Endodermal cell (in vitro differentiated cells): ENCODE results near the gene ESR2. TPM values are rescaled to one million over a fixed set of nuclear protein-coding genes. Genes with fewer than 3 reads are reported as not detected.
A peak's percentile ranks its signal among the peaks of the same experiment; 100 is the strongest.

Experiments
- DNase-seq: peaks from one replicate; pipeline ENCODE4 v3.0.0-alpha.2; 2017
- H3K27ac ChIP-seq: 2 replicates; pipeline ENCODE4 v1.5.1; 2013; ENCODE audit warnings: mild to moderate bottlenecking, low read depth, low read length, moderate library complexity
- H3K27me3 ChIP-seq: 2 replicates; pipeline ENCODE4 v1.6.1; 2013; ENCODE audit warnings: mild to moderate bottlenecking, low read length, moderate library complexity; ENCODE audit not compliant: insufficient read depth, control insufficient read depth, poor library complexity, severe bottlenecking
- H3K36me3 ChIP-seq: 2 replicates; pipeline ENCODE4 v1.7.0; 2013; ENCODE audit warnings: mild to moderate bottlenecking, low read length, moderate library complexity; ENCODE audit not compliant: control insufficient read depth, insufficient read depth
- H3K4me1 ChIP-seq: one replicate; pipeline ENCODE4 v1.7.0; 2013; ENCODE audit warnings: low read length; ENCODE audit not compliant: control insufficient read depth, insufficient read depth
- H3K4me3 ChIP-seq: 2 replicates; pipeline ENCODE4 v1.5.1; 2013; ENCODE audit warnings: mild to moderate bottlenecking, low read length, moderate library complexity
- H3K9ac ChIP-seq: 2 replicates; pipeline ENCODE4 v1.6.1; 2013; ENCODE audit warnings: mild to moderate bottlenecking, low read length, moderate library complexity; ENCODE audit not compliant: poor library complexity, severe bottlenecking; ENCODE audit errors: extremely low read depth
- H3K9me3 ChIP-seq: 2 replicates; pipeline ENCODE4 v1.6.1; 2013; ENCODE audit warnings: mild to moderate bottlenecking, low read length, moderate library complexity; ENCODE audit not compliant: control insufficient read depth
- H3K27ac Mint-ChIP-seq: 2 replicates; pipeline ENCODE4 v1.8.0; 2020; ENCODE audit warnings: mixed read lengths
- H3K27me3 Mint-ChIP-seq: 2 replicates; pipeline ENCODE4 v1.8.0; 2021; ENCODE audit warnings: mild to moderate bottlenecking, mixed read lengths; ENCODE audit not compliant: insufficient read depth
- H3K36me3 Mint-ChIP-seq: 2 replicates; pipeline ENCODE4 v1.8.0; 2020; ENCODE audit warnings: low read depth, mixed read lengths
- H3K4me1 Mint-ChIP-seq: 2 replicates; pipeline ENCODE4 v1.8.0; 2020; ENCODE audit warnings: mixed read lengths
- H3K4me3 Mint-ChIP-seq: 2 replicates; pipeline ENCODE4 v1.8.0; 2020; ENCODE audit warnings: mild to moderate bottlenecking, moderate library complexity, mixed read lengths
- H3K9me3 Mint-ChIP-seq: 2 replicates; pipeline ENCODE4 v1.8.0; 2020; ENCODE audit warnings: mild to moderate bottlenecking, mixed read lengths
- WGBS, 2 experiments: methylation state at CpG; one replicate each; pipeline versions ENCODE4 v1.1.5 to v1.1.7; 2013; ENCODE audit warnings: missing lambda C conversion rate in 2 of 2, mixed read lengths in 1 of 2; ENCODE audit not compliant: insufficient coverage in 1 of 2, insufficient read length in 1 of 2; 5-methylcytosine and 5-hydroxymethylcytosine counted together
- total RNA-seq, 2 donors: library from RNA; stranded (reverse); fragmentation: NEBNext Ultra II Directional in 1 of 2; extraction: Animal tissue kit (Norgen Biotek cat#: 25700) in 1 of 2; gene quantifications; 2 replicates in 1 of 2; 3 replicates in 1 of 2; pipeline ENCODE4 v1.2.1, GENCODE V29; 2021
- TF ChIP-seq, protein P1 (sequence below): fragments of 200-600 bp; sonication (generic); conservative IDR thresholded peaks from 2 replicates; pipeline ENCODE4 v1.5.0; 2021; ENCODE audit warnings: antibody characterized with exemption, mild to moderate bottlenecking

Gene ESR2
- total RNA-seq, 2 donors from 2014 or later, result 0.57 to 0.66 TPM

DNA sequence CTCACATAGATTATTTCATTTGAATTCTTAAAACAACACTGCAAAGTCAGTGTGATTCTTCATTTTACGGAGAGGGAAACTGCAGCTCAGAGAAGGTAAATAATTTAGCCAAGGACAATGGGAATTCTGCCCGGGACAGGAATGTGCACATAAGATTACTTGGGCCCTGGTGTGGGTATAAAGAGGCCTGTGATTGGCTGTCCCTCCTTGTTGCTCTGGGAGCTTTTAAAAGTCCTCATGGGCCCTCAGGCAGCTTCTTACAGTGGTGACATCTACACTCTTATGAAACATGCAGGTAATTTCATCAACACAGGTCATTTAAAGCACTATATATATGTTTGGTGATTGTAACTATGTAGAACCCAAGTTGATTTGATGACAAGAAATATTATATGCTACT lies 100.3 kb downstream of the ESR2 start:
- Mint-ChIP-seq H3K27ac (peak overlapping the region; percentile 76), H3K4me1 (peaks cover 37% of the 10 kb centered on the region), H3K9me3 (no peaks in the 10 kb centered on the region), H3K27me3 (no peaks in the 10 kb centered on the region), H3K36me3 (peaks cover 45% of the 10 kb centered on the region), H3K4me3 (no peak overlapping the region)
- Histone ChIP-seq H3K27me3 (no peaks in the 10 kb centered on the region), H3K4me3 (no peak overlapping the region), H3K36me3 (peaks cover 27% of the 10 kb centered on the region), H3K4me1 (no peaks in the 10 kb centered on the region), H3K9ac (no peak overlapping the region), H3K9me3 (no peaks in the 10 kb centered on the region), H3K27ac (no peak overlapping the region)
- DNase-seq, result no peak
- TF ChIP-seq, protein P1, sequence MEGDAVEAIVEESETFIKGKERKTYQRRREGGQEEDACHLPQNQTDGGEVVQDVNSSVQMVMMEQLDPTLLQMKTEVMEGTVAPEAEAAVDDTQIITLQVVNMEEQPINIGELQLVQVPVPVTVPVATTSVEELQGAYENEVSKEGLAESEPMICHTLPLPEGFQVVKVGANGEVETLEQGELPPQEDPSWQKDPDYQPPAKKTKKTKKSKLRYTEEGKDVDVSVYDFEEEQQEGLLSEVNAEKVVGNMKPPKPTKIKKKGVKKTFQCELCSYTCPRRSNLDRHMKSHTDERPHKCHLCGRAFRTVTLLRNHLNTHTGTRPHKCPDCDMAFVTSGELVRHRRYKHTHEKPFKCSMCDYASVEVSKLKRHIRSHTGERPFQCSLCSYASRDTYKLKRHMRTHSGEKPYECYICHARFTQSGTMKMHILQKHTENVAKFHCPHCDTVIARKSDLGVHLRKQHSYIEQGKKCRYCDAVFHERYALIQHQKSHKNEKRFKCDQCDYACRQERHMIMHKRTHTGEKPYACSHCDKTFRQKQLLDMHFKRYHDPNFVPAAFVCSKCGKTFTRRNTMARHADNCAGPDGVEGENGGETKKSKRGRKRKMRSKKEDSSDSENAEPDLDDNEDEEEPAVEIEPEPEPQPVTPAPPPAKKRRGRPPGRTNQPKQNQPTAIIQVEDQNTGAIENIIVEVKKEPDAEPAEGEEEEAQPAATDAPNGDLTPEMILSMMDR, result no peak
- 88% methylated on average over 2 of the region's 2 CpGs; no CpG with 5 or more reads in 1 of the 2 experiments for WGBS, 2 experiments

DNA sequence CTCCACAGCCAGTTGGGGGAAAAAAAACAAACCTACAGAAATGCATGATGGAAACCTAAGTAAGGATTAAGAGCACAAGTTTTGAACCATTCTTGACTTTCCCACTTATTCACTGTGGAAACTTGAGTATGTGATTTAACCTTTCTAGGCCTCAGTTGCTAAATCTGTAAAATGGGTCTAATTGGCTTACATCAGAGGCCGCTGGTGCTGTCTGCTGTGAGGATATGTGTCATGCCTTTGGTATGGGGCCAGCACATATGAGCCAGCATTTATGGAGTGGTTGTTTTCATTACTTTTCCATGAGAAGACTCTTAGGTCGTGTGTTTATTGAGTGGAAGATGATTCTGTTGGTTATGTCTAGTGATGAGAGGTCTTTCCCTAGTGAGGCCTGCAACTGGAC lies 102.4 kb downstream of the ESR2 start:
- H3K27me3 ChIP-seq, result no peaks in the 10 kb centered on the region
- no peak overlapping the region for H3K27ac ChIP-seq
- no peak overlapping the region for H3K4me3 ChIP-seq
- no peaks in the 10 kb centered on the region for H3K4me1 ChIP-seq
- H3K4me1 Mint-ChIP-seq, result peaks cover 44% of the 10 kb centered on the region
- TF ChIP-seq, protein P1, result no peak
- H3K36me3 ChIP-seq, result peaks cover 37% of the 10 kb centered on the region
- 86 to 88% methylated on average over 2 of the region's 2 CpGs for WGBS, 2 experiments
- H3K9me3 Mint-ChIP-seq, result no peaks in the 10 kb centered on the region
- no peaks in the 10 kb centered on the region for H3K27me3 Mint-ChIP-seq
- H3K27ac Mint-ChIP-seq, result no peak overlapping the region
- H3K9me3 ChIP-seq, result no peaks in the 10 kb centered on the region
- H3K36me3 Mint-ChIP-seq, result peaks cover 51% of the 10 kb centered on the region
- H3K9ac ChIP-seq, result no peak overlapping the region
- no peak for DNase-seq
- H3K4me3 Mint-ChIP-seq, result no peak overlapping the region

DNA sequence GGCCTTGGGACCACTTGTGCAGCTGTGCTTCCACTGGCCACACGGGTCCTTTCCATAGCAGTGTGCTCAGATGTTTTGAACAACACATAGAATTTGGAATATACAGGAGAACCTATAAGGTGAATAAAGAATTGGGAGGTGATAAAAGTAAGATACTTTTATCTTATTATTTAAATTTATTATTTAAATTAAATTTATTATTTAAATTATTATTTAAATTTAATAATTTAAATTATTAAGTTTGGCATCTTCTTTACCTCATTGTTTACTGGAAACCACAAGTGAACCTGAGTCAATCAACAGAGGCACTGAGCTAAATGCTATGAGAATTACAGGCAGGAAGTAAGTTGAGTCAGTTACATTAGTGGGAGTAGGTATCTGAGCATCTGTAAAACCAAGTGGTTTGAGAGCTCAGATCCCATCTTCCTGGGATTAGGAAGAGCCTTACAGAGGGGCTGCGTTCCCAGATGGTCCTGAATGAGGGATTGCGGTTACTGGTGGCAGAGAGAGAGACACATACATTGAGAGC lies 103.1 kb downstream of the ESR2 start:
- Histone ChIP-seq H3K9ac (no peak overlapping the region), H3K4me1 (no peaks in the 10 kb centered on the region), H3K4me3 (no peak overlapping the region), H3K36me3 (peaks cover 37% of the 10 kb centered on the region), H3K27me3 (no peaks in the 10 kb centered on the region), H3K9me3 (no peaks in the 10 kb centered on the region), H3K27ac (no peak overlapping the region)
- no peak overlapping the region for H3K4me3 Mint-ChIP-seq
- H3K4me1 Mint-ChIP-seq, result peaks cover 42% of the 10 kb centered on the region
- WGBS, 2 experiments, result 95 to 100% methylated on average over 2 to 3 of the region's 3 CpGs
- TF ChIP-seq, protein P1, result peak; percentile 32
- peak overlapping the region; percentile 9 for H3K27ac Mint-ChIP-seq
- H3K9me3 Mint-ChIP-seq, result peaks cover 1% of the 10 kb centered on the region
- no peaks in the 10 kb centered on the region for H3K27me3 Mint-ChIP-seq
- DNase-seq, result no peak
- H3K36me3 Mint-ChIP-seq, result peaks cover 51% of the 10 kb centered on the region
